ENCODE data around the gene UBTD2.

DNA sequence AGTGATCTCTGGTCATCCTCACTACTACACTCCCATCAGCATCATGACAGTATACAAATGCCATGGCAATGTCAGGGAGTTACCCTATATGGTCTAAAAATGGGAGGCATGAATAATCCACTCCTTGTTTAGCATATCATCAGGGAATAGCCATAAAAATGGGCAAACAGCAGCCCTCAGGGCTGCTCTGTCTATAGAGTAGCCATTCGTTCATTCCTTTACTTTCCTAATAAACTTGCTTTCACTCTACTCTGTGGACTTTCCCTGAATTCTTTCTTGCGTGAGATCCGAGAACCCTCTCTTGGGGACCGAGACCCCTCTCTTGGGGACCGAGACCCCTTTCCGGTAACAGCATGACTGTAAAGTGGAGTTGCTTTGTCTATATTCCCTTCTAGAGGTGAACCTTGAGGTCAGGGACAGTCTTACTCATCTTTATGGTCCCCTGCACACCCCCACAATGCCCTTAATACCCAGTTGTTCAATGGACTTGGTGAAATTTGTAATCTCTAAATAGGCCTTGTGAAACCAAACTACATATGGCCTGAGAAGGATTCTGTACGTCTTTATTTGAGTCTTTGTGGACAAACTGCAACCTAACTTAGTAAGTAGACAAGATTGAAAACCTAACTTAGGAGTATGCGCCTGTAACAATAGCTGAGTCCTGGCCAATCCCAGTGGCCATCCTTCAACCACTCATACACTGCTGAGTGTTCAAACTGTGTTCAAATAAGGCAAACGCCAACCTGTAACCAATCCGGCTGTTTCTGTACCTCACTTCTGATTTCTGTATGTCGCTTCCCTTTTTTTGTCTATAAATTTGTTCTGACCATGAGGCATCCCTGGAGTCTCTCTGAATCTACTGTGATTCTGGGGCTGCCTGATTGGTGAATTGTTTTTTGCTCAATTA, 32.3 kb upstream of the UBTD2 start:
- no peak for TF ChIP-seq FOXA1 (IDR thresholded peaks at IDR 0.05)
- no peak for TF ChIP-seq LEF1 (IDR thresholded peaks at IDR 0.05; ENCODE audit: borderline replicate concordance)
- TF ChIP-seq BHLHE40 (IDR thresholded peaks at IDR 0.05; ENCODE audit: borderline replicate concordance) = no peak
- TF ChIP-seq SUZ12 (IDR thresholded peaks at IDR 0.05) = no peak
- TF ChIP-seq, protein P1, sequence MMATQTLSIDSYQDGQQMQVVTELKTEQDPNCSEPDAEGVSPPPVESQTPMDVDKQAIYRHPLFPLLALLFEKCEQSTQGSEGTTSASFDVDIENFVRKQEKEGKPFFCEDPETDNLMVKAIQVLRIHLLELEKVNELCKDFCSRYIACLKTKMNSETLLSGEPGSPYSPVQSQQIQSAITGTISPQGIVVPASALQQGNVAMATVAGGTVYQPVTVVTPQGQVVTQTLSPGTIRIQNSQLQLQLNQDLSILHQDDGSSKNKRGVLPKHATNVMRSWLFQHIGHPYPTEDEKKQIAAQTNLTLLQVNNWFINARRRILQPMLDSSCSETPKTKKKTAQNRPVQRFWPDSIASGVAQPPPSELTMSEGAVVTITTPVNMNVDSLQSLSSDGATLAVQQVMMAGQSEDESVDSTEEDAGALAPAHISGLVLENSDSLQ (IDR thresholded peaks at IDR 0.05) = no peak
- TF ChIP-seq SP1 (IDR thresholded peaks at IDR 0.05) = no peak
- no peak for TF ChIP-seq ZNF384 (IDR thresholded peaks at IDR 0.05)

All from HEK293T (cell line).